HG03097 (cell line): ENCODE results near the gene FHL1.

Experiments
- ATAC-seq: cut with Tn5 transposase; IDR thresholded peaks from one replicate; pipeline ENCODE4 v1.9.1; 2021; ENCODE audit not compliant: unreplicated experiment, low FRiP score

Gene FHL1

DNA sequence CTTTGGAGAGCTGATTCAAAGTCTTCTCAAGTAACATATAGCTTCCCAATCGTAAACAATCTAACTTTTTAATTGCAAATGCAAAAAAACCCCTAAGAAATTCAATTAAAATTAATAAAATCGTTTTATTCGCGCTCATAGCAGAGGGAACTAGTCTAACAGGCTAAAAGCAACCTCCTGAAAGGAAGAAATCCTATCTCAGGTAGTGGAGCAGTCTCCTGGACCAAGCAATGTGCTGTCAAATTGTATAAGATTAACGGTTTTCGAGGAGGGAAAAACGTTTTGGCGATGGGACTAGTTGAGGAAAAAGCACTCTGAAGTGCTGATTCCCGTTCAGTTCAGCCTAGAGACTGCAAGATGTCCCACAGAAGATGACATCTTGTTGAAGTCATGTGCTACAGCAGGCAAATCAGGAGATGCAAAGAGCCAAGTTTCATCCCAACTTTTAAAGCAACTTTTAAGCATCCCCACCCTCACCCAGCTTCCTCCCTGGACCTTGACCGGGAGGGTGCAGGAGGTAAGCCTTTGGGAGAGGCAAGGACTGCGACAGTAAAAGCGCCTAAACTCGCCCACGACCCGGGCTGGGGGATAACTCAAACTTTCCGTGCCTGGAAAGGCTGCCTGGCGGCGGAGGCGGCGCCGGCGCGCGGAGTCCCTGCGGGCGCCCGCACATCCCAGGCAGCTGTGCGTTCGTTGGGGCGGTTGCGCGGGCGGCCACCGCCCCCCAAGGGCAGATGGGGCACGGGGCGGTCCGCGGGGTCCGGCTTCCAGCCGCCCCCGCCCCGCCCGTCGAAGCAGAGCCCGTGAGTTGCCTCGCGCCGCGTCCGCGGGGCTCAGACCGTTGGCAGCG lies 103.1 kb downstream of the FHL1 start:
- no peak for ATAC-seq

GRCh38 chrX:136251041-136251991 lies 104.0 kb downstream of the FHL1 start, which contains the start of gene MAP7D3:
Gene MAP7D3 (minus strand): TSS chrX:136251400. CDS start chrX:136251358, 42 bp downstream.
- ATAC-seq: peak; percentile 71

DNA sequence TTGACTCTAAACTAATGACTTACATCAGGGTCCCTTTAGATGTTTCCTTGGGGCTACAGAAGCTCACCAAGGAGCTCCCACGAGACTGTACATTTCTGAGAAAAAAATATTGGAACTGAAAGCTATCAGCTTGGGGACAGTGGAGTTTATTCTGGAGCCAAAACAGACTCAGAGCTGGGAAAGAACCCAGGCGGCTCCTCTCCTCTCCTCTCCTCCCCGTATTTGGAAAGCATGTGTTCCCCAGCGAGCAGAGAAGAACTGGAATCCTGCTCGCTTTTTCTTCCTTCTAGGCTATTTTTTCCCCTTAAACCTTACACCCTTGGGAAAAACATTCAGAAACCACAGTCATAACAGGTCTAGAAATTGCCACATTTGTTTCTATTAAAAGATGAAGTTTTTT lies 108.2 kb downstream of the FHL1 start:
- ATAC-seq: no peak

DNA sequence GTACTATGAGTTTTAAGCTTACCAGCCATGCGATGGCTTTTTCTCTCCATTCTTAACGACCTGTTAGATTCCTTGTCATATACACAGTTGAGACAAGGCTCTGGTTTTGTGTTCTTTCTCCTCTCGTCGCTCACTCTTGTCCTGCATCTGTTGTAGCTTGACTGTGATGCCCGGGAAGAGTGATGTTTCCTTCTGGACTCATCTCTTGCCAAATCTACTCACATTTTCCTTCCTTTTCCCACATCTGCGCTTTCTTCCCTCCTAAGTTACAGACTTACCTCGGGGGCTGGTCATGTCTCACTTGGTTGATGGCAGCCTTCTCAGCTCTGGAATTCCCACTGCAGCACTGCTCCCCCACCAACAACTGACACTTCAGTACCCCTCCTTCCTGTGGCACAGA lies 108.7 kb downstream of the FHL1 start:
- no peak for ATAC-seq

- no peak for ATAC-seq
Observed at GRCh38 chrX:136258951-136259350, 111.6 kb downstream of the FHL1 start.

GRCh38 chrX:136259543-136259942 lies 112.2 kb downstream of the FHL1 start:
- ATAC-seq: no peak

DNA sequence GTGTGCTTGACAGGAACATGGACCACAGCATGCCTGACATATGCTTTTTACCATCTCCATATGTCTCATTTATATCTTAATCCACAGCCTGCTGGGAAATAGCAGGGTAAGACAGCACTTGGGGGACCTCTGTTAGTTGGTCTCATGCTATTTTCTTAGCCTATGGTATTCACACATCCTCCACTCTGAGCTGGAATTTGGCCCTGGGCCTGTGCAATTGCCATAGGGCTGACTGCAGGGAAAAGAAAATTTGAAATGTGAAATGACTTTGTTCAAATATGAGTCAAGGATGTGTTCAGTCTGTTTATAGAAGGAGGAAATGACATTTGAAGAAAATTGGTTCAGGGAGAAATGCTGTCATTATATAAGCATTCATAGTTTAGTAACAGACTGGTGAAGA lies 113.4 kb downstream of the FHL1 start:
- ATAC-seq: no peak
